ENCODE measurements around the gene DCAF16. TPM values are rescaled to one million over a fixed set of nuclear protein-coding genes. Genes with fewer than 3 reads are reported as not detected.

Gene DCAF16
- total RNA-seq, 1 donor from 2014 or later: 18.7 TPM

DNA sequence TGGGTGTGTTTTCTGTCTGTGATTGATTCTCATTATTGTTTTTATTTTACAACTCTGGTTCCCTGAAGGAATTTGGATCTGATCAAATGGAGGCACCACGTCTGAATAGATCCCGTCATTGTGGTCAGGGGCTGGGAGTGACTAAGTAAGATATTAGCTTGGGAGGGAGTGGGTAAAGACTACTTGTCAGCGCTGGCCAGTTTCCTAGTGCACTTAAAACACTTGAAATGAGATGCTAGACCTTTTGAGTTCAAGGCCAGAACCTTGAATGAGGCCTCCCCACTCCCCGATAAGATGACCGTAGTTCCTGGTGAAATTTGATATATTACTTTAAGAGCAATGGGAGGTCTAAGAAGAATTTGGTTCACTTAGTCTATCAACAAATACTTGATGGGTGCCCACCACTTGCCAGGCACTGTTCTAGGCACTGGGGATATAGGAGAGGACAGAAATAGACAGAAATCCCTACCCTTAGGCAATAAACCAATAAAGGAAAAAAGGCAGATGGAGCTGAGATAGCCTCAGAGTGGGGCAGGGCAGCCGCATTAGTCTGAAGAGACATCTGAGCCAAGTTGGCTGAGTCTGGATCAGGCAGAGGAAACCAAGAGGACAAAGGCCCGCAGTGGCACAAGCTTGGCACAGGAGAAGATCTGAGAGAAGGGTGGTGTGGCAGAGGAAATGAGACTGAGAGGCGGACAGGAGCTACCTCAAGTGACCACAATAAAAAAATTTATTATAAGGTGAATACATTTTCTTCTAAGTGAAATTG is 41.0 kb downstream of the DCAF16 start:
- TF ChIP-seq, protein P1, sequence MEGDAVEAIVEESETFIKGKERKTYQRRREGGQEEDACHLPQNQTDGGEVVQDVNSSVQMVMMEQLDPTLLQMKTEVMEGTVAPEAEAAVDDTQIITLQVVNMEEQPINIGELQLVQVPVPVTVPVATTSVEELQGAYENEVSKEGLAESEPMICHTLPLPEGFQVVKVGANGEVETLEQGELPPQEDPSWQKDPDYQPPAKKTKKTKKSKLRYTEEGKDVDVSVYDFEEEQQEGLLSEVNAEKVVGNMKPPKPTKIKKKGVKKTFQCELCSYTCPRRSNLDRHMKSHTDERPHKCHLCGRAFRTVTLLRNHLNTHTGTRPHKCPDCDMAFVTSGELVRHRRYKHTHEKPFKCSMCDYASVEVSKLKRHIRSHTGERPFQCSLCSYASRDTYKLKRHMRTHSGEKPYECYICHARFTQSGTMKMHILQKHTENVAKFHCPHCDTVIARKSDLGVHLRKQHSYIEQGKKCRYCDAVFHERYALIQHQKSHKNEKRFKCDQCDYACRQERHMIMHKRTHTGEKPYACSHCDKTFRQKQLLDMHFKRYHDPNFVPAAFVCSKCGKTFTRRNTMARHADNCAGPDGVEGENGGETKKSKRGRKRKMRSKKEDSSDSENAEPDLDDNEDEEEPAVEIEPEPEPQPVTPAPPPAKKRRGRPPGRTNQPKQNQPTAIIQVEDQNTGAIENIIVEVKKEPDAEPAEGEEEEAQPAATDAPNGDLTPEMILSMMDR (IDR thresholded peaks at IDR 0.05; ENCODE audit: insufficient read depth, low read length, poor library complexity, severe bottlenecking): no peak
- H3K27me3 ChIP-seq (ENCODE audit: control insufficient read depth, insufficient read depth, low read length): no peaks in the 10 kb centered on the region
- no peak for DNase-seq (ENCODE audit: low read depth)
- no peak overlapping the region for H3K4me3 ChIP-seq (ENCODE audit: low read depth, low read length)
- H3K36me3 ChIP-seq (ENCODE audit: control insufficient read depth, insufficient read depth, low read length): no peaks in the 10 kb centered on the region

DNA sequence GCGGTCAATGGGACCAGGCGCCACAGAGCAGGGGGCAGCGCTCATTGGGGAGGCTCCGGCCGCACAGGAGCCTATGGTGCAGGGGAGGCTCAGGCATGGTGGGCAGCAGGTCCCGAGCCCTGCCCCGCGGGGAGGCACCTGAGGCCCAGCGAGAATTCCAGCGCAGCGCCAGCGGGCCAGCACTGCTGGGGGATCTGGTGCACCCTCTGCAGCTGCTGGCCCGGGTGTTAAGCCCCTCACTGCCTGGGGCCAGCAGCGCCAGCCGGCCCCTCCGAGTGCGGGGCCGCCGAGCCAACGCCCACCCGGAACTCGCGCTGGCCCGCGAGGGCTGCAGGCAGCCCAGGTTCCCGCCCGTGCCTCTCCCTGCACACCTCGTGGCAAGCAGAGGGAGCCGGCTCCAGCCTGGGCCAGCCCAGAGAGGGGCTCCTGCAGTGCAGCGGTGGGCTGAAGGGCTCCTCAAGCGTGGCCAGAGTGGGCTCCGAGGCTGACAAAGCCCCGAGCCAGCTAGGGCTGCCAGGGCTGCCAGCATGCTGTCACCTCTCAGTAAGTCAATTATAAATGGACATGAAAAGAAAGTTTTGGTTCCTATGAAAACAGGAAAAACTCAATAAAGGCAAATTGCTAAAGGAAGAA is 43.6 kb downstream of the DCAF16 start:
- Histone ChIP-seq H3K27me3 (ENCODE audit: control insufficient read depth, insufficient read depth, low read length) (no peaks in the 10 kb centered on the region), H3K4me3 (ENCODE audit: low read depth, low read length) (no peak overlapping the region), H3K36me3 (ENCODE audit: control insufficient read depth, insufficient read depth, low read length) (no peaks in the 10 kb centered on the region)
- TF ChIP-seq, protein P1 (IDR thresholded peaks at IDR 0.05; ENCODE audit: insufficient read depth, low read length, poor library complexity, severe bottlenecking): no peak
- DNase-seq (ENCODE audit: low read depth): no peak

DNA sequence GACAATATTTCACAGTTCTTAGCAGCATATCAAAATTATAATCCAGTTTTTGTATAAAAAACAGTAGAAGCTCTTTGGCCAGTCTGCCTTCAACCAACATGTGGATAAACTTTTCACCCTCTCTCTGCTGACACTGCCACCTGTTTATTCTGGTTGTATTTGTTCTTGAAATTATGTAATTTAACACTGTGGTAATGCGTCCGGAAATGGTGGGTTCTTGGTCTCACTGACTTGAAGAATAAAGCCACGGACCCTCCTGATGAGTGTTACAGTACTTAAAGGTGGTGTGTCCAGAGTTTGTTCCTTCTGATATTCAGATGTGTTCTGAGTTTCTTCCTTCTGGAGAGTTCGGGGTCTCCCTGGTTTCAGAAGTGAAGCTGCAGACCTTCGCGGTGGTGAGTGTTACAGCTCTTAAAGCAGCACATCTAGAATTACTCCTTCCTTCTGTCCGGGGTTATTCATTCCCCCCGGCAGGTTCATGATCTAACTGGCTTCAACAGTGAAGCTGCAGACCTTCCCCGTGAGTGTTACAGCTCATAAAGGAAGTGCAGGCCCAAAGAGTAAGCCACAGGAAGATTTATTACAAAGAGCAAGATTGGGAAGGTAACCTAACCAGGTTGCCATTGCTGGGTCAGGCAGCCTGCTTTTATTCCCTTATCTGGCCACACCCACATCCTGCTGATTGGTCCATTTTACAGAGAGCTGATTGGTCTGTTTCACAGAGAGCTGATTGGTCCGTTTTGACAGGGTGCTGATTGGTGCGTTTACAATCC is 44.9 kb downstream of the DCAF16 start:
- Histone ChIP-seq H3K27me3 (ENCODE audit: control insufficient read depth, insufficient read depth, low read length) (no peaks in the 10 kb centered on the region), H3K4me3 (ENCODE audit: low read depth, low read length) (no peak overlapping the region), H3K36me3 (ENCODE audit: control insufficient read depth, insufficient read depth, low read length) (no peaks in the 10 kb centered on the region)
- TF ChIP-seq, protein P1 (IDR thresholded peaks at IDR 0.05; ENCODE audit: insufficient read depth, low read length, poor library complexity, severe bottlenecking): no peak
- DNase-seq (ENCODE audit: low read depth): no peak

DNA sequence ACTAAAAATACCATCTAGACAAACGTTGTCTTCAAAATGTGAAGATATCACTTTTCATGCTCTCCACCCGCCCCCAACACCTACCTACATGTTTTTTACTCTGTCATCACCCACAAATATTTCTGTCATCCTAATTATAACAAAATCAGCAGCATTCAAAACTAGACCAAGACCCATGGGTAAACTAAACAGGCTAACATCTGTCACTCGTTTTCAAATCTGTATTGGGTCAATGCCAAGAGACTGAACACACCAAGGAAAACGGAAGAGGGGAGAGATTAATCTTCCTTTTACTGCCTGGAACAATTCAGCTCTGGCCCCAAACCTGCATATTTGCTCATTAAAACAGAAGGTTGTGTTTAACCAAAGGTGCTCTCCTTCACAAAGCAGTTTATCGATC is 46.6 kb downstream of the DCAF16 start:
- Histone ChIP-seq H3K4me3 (ENCODE audit: low read depth, low read length) (no peak overlapping the region), H3K36me3 (ENCODE audit: control insufficient read depth, insufficient read depth, low read length) (no peaks in the 10 kb centered on the region), H3K27me3 (ENCODE audit: control insufficient read depth, insufficient read depth, low read length) (no peaks in the 10 kb centered on the region)
- DNase-seq (ENCODE audit: low read depth): no peak
- TF ChIP-seq, protein P1 (IDR thresholded peaks at IDR 0.05; ENCODE audit: insufficient read depth, low read length, poor library complexity, severe bottlenecking): no peak

DNA sequence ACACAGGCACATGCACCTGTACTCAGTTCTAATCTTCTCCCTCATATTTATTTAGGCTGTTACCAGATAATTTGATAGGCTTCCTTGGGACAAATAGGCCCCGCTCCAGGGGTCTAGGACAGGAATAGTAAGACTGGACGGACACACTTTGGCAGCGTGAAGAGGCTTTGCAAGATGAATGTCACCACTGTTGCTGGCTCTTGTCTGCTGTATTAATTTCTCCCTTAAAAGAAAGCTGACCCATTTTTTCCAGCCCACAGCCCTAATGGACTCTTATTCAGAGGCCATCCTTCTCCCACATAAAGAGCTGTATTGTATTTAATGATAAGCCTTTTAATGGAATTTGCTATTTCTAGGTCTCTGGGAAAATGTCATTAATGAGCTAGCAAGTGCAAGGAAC is 47.1 kb downstream of the DCAF16 start:
- DNase-seq (ENCODE audit: low read depth): no peak
- TF ChIP-seq, protein P1 (IDR thresholded peaks at IDR 0.05; ENCODE audit: insufficient read depth, low read length, poor library complexity, severe bottlenecking): no peak
- no peaks in the 10 kb centered on the region for H3K36me3 ChIP-seq (ENCODE audit: control insufficient read depth, insufficient read depth, low read length)
- no peak overlapping the region for H3K4me3 ChIP-seq (ENCODE audit: low read depth, low read length)
- H3K27me3 ChIP-seq (ENCODE audit: control insufficient read depth, insufficient read depth, low read length): no peaks in the 10 kb centered on the region

Measured in kidney epithelial cell (primary cell).